ENCODE results near the gene PKN3.

Gene PKN3

GRCh38 chr9:128713941-128714573, 11.8 kb downstream of the PKN3 start:
- no peak for DNase-seq (ENCODE audit: extremely low read depth, insufficient read length)
- no peak for TF ChIP-seq CTCF (IDR thresholded peaks at IDR 0.05; ENCODE audit: insufficient read depth, low read length, poor library complexity, severe bottlenecking)
- no peaks in the 10 kb centered on the region for H3K27me3 ChIP-seq (replicated peaks; ENCODE audit: control insufficient read depth, insufficient read depth, low read length)
- no peaks in the 10 kb centered on the region for H3K36me3 ChIP-seq (ENCODE audit: control insufficient read depth, insufficient read depth, low read length)
- no peak overlapping the region for H3K4me3 ChIP-seq (replicated peaks; ENCODE audit: low read depth, low read length)

- DNase-seq (ENCODE audit: extremely low read depth, insufficient read length), result no peak
- H3K27me3 ChIP-seq (replicated peaks; ENCODE audit: control insufficient read depth, insufficient read depth, low read length), result no peaks in the 10 kb centered on the region
- no peak for TF ChIP-seq CTCF (IDR thresholded peaks at IDR 0.05; ENCODE audit: insufficient read depth, low read length, poor library complexity, severe bottlenecking)
- no peak overlapping the region for H3K4me3 ChIP-seq (replicated peaks; ENCODE audit: low read depth, low read length)
- H3K36me3 ChIP-seq (ENCODE audit: control insufficient read depth, insufficient read depth, low read length), result peaks cover under 1% of the 10 kb centered on the region; the same call in 1 of the 2 replicates
These were observed 12.5 kb downstream of the PKN3 start for GRCh38 chr9:128714586-128715435.

GRCh38 chr9:128715436-128715750, 13.1 kb downstream of the PKN3 start:
- Histone ChIP-seq H3K27me3 (replicated peaks; ENCODE audit: control insufficient read depth, insufficient read depth, low read length) (no peaks in the 10 kb centered on the region), H3K4me3 (replicated peaks; ENCODE audit: low read depth, low read length) (no peak overlapping the region), H3K36me3 (ENCODE audit: control insufficient read depth, insufficient read depth, low read length) (peaks cover 5% of the 10 kb centered on the region)
- DNase-seq (ENCODE audit: extremely low read depth, insufficient read length), result no peak
- no peak for TF ChIP-seq CTCF (IDR thresholded peaks at IDR 0.05; ENCODE audit: insufficient read depth, low read length, poor library complexity, severe bottlenecking)

GRCh38 chr9:128716581-128717254, 14.4 kb downstream of the PKN3 start:
- H3K4me3 ChIP-seq (replicated peaks; ENCODE audit: low read depth, low read length), result no peak overlapping the region
- DNase-seq (ENCODE audit: extremely low read depth, insufficient read length), result no peak
- no peaks in the 10 kb centered on the region for H3K27me3 ChIP-seq (replicated peaks; ENCODE audit: control insufficient read depth, insufficient read depth, low read length)
- TF ChIP-seq CTCF (IDR thresholded peaks at IDR 0.05; ENCODE audit: insufficient read depth, low read length, poor library complexity, severe bottlenecking), result no peak
- H3K36me3 ChIP-seq (ENCODE audit: control insufficient read depth, insufficient read depth, low read length), result peaks cover 12% of the 10 kb centered on the region

- Histone ChIP-seq H3K36me3 (ENCODE audit: control insufficient read depth, insufficient read depth, low read length) (peaks cover 13% of the 10 kb centered on the region), H3K27me3 (replicated peaks; ENCODE audit: control insufficient read depth, insufficient read depth, low read length) (no peaks in the 10 kb centered on the region), H3K4me3 (replicated peaks; ENCODE audit: low read depth, low read length) (no peak overlapping the region)
- DNase-seq (ENCODE audit: extremely low read depth, insufficient read length), result no peak
- no peak for TF ChIP-seq CTCF (IDR thresholded peaks at IDR 0.05; ENCODE audit: insufficient read depth, low read length, poor library complexity, severe bottlenecking)
These were observed 15.7 kb downstream of the PKN3 start for GRCh38 chr9:128718047-128718446.

All from GM06990 (cell line).